HG02798 (cell line): Measurements from ENCODE around the gene CTNNB1.

Source experiments
- ATAC-seq: cut with Tn5 transposase; IDR thresholded peaks from one replicate; pipeline ENCODE4 v1.9.1; 2021; ENCODE audit warnings: mild to moderate bottlenecking; ENCODE audit not compliant: unreplicated experiment, poor library complexity

CTNNB1 gene

GRCh38 chr3:41198950-41199865 lies at the start of gene CTNNB1:
TSS of gene CTNNB1 (plus strand) at chr3:41199505. CDS start at chr3:41224069, 24,564 bp downstream.
- peak; percentile 81 for ATAC-seq

- no peak for ATAC-seq
Observed at GRCh38 chr3:41155834-41156233, 43.5 kb upstream of the CTNNB1 start.

- no peak for ATAC-seq
Observed at GRCh38 chr3:41158947-41159346, 40.4 kb upstream of the CTNNB1 start.

- no peak for ATAC-seq
Observed at GRCh38 chr3:41159588-41160189, 39.6 kb upstream of the CTNNB1 start.

- ATAC-seq, result no peak
Observed at GRCh38 chr3:41162541-41162940, 36.8 kb upstream of the CTNNB1 start.

GRCh38 chr3:41163006-41163405 lies 36.3 kb upstream of the CTNNB1 start:
- ATAC-seq, result no peak

- ATAC-seq, result no peak
Observed at GRCh38 chr3:41163421-41163820, 35.9 kb upstream of the CTNNB1 start.

- no peak for ATAC-seq
Observed at GRCh38 chr3:41164777-41165176, 34.5 kb upstream of the CTNNB1 start.

- no peak for ATAC-seq
Observed at GRCh38 chr3:41167722-41168497, 31.4 kb upstream of the CTNNB1 start.

- ATAC-seq, result no peak
Observed at GRCh38 chr3:41169023-41169422, 30.3 kb upstream of the CTNNB1 start.

GRCh38 chr3:41173926-41174885 lies 25.1 kb upstream of the CTNNB1 start:
- no peak for ATAC-seq

GRCh38 chr3:41175365-41175764 lies 23.9 kb upstream of the CTNNB1 start:
- ATAC-seq, result no peak

- no peak for ATAC-seq
Observed at GRCh38 chr3:41176596-41176995, 22.7 kb upstream of the CTNNB1 start.

GRCh38 chr3:41178576-41178975 lies 20.7 kb upstream of the CTNNB1 start:
- no peak for ATAC-seq

- ATAC-seq, result no peak
Observed at GRCh38 chr3:41180396-41180795, 18.9 kb upstream of the CTNNB1 start.

GRCh38 chr3:41182504-41183059 lies 16.7 kb upstream of the CTNNB1 start:
- ATAC-seq, result no peak

GRCh38 chr3:41184394-41184793 lies 14.9 kb upstream of the CTNNB1 start:
- ATAC-seq, result no peak

GRCh38 chr3:41186297-41186696 lies 13.0 kb upstream of the CTNNB1 start:
- no peak for ATAC-seq

GRCh38 chr3:41188306-41188705 lies 11.0 kb upstream of the CTNNB1 start:
- peak; percentile 71 for ATAC-seq
